ENCODE measurements around the gene RAB44.

- TF ChIP-seq TAF1 (IDR thresholded peaks at IDR 0.05; ENCODE audit: low read depth, low read length), result no peak
- TF ChIP-seq POLR2A (IDR thresholded peaks at IDR 0.05; ENCODE audit: low read depth, low read length), result no peak
- TF ChIP-seq POLR2AphosphoS5 (IDR thresholded peaks at IDR 0.05; ENCODE audit: low read depth, low read length), result no peak
These were observed 20.4 kb upstream of the RAB44 start for GRCh38 chr6:36677059-36677749.

Measured in GM12891 (cell line).